ENCODE data around the gene POM121L12.

DNA sequence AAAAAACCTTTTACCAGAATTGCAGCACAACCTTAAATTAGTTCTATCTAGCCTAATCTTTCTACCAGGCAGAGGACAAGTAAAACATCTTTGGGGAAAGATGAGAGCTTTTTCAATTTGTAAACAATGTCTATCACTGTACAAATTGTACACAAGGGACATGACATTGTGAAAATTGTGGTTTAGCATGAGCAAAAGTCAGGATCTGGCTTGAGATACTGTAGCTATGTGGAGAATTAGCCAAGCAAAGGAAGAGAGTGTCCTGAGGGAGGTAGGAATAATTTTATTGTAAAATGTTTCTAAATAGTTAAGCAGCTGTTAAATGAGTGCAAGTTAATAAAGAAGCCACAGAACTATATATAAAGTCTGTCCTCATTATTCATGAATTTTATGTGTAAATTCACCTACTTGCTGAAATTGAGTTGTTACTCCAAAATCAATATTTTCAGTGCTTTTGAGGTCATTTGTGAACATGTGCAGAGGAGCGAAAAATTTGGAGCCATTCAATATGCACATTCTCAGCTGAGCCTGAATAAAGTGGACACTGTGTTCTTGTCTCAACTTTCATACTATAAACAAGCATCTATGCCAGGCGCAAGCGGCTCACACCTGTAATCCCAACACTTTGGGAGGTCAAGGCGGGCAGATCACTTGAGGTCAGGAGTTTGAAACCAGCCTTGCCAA is 42.8 kb upstream of the POM121L12 start:
- TF ChIP-seq, protein P1, sequence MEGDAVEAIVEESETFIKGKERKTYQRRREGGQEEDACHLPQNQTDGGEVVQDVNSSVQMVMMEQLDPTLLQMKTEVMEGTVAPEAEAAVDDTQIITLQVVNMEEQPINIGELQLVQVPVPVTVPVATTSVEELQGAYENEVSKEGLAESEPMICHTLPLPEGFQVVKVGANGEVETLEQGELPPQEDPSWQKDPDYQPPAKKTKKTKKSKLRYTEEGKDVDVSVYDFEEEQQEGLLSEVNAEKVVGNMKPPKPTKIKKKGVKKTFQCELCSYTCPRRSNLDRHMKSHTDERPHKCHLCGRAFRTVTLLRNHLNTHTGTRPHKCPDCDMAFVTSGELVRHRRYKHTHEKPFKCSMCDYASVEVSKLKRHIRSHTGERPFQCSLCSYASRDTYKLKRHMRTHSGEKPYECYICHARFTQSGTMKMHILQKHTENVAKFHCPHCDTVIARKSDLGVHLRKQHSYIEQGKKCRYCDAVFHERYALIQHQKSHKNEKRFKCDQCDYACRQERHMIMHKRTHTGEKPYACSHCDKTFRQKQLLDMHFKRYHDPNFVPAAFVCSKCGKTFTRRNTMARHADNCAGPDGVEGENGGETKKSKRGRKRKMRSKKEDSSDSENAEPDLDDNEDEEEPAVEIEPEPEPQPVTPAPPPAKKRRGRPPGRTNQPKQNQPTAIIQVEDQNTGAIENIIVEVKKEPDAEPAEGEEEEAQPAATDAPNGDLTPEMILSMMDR (IDR thresholded peaks at IDR 0.05) = no peak
- no peak for TF ChIP-seq POLR2A (IDR thresholded peaks at IDR 0.05)
